Stimulated activated CD4-positive, alpha-beta T cell treated with anti-CD3 and anti-CD28 coated beads, Interleukin-1b, Interleukin-23, amount 100 ng/mL, for 1 hour (primary cell): ENCODE results near the gene GPHN.

ENCODE experiments used
- DNase-seq, 2 donors: peaks; one replicate each; pipeline ENCODE4 v3.0.0-alpha.2; 2020; ENCODE audit warnings: low read depth in 2 of 2

The GPHN gene

DNA sequence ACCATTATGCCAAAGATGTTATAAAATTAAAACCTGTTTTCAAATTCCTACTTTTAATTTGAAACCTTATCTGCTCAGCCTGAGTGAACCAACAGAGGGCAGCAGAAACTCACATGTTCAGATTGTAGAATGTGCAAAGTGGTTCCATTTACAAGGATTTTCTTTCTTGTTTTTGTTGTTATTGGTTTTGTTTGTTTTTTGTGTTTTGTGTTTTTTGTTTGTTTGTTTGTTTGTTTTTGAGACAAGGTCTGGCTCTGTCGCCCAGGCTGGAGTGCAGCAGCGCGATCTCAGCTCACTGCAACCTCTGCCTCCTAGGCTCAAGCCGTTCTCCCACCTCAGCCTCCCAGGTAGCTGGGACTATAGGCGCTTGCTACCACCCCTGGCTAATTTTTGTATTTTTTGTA is 658.5 kb downstream of the GPHN start:
- DNase-seq: peak in 1 of 2 donors; percentile 9

DNA sequence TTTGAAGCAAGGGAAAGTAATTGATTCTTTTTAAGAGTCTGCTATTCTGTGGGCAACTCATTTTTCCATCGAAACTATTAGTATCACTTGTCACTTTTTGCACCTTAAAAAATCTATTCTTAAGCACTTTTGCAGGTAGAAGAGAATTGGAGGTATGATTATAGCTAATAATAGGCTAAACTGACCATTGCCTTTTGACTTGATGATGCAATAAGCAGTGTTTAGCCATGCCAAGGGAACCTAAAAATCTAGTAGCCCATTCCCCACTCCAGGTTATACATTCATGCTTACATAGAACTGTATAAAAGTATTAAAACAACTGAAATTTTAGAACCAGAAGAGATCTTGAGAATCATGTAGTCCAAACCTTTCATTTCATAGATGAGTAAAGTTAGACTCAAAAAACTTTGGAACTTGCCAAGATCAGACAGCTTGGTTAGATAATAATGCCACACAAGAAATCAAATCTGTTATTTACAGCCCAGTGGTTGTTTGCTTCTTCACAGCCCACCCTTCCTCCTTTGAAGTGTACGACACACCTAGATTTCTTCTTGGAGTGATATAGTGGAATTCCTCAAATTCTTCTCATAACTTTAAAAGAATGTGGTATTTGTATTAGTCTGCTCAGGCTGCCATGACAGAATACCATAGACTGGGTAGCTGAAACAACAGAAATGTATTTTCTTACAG is 659.6 kb downstream of the GPHN start:
- no peak for DNase-seq

DNA sequence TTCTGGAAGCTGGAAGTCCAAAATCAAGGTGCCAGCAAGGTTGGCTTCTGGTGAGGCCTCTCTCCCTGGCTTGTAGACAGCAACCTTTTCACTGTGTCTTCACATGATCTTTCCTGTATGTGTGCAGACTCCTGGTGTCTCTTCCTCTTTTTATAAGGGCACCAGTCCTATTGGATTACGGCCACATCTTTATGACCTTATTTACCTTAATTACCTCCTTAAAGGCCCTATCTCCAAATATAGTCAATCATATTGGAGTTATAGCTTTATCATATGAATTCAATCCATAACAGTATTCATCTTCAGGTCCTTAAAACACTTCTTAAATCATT is 660.1 kb downstream of the GPHN start:
- DNase-seq: no peak

DNA sequence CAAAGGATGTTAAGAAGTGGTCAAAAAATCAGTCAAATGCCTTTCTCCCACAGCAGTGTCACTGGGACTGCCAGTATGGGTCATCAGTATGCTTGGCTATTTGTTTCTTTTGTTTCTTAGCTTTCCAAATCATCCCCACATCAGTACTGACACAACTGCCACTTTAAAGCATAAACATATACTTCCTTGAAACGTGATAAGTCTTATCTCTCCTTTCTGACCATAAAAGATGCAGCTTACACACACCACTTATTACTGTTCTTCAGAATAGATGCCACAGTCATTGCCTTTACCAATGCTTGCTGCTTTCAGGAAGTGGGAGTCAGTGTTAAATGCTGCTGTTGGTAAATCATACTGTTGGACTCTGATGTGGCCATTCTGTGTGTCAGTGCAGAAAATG is 662.7 kb downstream of the GPHN start:
- no peak for DNase-seq

DNA sequence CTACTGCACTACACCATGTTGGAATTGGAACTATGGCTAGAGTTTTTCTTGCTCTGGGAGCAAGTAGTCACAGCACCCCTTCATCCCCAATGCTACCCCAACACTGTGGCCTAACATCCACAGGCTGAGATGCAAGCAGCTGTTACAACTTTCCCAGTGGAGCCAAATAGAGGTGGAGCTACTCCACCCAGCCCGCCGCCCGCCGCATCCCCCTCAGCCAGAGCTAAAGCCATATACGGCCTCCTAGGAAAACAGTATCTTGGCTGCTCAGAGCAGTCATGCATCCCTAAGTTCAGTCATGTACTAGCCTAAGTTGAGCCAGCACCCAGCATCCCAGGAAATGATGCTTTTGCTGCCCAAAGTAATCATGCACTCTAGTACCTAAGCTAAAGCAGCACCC is 664.1 kb downstream of the GPHN start:
- DNase-seq: no peak

DNA sequence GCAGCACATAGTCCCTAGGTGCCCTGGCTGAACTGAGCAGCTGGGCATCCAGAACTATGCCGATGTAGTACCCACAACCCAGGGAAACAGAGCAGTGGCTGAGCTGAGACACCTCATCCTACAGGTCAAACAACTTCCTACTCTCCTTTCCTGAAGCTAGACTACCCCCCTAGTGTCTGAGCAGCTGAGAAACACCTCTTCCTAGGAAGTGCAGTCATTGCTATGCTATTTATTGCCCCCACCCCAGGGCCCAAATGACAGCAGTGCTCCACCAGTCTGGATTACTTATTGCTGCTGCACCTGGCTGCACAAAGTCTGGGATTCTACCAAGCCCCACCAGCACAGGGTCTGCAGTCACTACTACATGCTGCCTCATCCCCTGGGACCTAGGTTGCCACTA is 664.6 kb downstream of the GPHN start:
- no peak for DNase-seq

DNA sequence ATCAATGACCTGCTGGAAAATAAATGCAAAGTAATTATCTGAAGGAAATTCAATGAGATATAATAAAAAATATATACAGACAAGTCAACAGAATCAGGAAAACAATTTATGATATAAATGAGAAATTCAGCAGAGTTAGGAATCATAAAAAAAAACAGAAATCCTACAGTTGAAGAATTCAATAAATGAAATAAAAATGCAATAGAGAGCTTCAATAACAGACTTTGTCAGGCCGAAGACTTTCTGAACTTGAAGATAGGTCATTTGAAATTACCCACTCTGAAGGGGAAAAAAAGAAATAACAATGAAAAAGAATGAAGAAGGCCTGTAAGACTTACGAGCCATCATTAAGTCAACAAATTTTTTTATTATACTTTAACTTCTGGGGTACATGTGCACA is 665.8 kb downstream of the GPHN start:
- no peak for DNase-seq

DNA sequence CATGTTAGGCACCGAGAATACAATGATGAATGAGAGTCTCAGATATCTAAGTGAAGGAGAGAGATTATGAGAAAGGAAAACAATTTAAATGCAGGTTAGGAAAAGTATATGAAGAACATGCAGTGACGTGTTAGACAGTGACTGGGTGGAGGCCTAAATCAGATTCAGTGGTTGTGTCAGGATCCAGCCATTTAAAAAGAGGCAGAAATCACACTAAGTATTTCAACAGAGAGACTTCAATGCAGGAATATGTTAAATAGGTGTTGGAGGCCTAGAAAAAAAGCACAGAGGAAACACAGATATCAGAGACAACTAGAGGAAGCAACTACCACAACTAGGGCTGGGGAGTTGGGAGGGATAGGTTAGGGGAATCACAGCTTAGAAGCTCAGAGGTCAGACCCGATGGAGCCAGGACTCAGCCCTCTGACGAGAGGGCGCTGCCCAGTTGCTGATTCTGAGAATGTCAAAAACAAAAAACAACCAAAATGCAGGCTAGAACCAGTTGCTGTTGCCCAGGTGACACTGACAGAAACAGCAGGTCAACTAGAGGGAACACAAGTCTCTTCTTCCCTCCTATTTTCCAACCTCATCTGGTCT is 678.3 kb downstream of the GPHN start:
- DNase-seq: no peak

DNA sequence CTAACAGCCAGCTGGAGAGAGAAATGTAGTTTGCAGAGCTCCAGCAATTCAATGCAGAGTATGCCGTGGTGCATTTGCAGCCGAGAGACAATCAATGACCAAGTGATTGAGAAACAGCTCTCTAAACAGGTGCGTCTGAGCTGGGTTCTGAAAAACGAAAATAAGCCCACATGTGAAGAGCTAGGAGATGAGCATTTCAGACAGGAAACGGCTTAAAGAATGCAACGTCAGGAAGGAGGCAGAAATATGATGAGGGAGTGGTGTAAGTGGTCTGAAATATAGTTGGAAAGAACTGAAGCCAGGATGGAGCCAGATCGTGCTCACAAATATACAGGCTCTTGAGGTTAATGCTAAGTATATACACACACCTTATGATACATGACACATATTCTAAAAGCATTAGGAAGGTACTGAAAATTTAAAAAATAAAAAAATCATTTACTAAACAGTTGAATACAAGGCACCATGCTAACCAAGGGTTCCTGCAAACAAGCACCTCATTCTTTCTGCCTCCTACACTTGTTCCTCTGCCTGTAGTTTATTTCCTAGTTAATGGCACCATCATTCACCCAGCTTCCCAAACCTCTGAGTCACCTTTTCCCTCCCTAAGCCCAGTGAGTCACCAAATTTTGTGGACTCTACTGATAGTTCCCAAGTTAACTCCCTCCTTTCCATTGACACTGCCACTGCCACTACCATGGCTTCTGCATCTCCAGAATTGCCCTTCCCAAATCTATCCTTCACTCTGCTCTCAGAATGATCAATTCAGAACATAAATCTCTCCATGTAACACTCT is 679.0 kb downstream of the GPHN start:
- DNase-seq: no peak

DNA sequence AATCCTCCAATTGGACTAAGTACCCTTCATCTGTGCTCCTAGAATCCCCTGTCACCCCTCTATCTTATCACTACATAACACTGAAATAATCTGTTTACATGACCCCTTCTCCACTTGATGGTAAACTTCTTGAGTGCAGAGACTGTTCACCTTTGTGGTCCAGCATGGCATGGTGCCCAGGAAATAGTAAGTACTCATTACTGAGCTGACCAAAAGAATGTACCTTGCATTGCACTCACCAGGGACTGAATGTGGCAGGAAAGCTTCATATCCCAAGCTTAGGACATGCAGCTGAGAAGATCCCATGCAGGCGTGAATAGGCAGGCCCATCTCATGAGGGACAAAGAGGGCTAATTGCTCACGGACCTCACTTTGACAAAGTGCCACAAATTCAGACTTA is 679.9 kb downstream of the GPHN start:
- no peak for DNase-seq

DNA sequence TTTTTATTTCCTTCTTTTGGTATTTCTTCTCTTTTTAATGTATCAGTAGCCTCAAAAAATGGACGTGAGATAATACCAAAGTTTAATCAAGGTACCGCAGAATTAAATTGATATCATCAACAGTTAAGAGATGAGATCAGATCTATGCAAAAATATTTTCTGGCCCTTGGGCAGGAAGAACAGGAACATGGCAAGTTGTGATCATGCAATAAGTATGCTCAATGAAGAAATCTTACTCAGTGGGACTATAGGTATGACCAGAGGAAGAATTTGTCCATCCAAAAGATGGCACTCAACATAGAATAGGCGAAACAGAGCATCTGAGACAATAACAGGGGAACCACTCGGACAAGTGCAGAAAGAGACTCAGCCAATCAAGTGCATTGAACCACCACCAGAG is 680.4 kb downstream of the GPHN start:
- no peak for DNase-seq

DNA sequence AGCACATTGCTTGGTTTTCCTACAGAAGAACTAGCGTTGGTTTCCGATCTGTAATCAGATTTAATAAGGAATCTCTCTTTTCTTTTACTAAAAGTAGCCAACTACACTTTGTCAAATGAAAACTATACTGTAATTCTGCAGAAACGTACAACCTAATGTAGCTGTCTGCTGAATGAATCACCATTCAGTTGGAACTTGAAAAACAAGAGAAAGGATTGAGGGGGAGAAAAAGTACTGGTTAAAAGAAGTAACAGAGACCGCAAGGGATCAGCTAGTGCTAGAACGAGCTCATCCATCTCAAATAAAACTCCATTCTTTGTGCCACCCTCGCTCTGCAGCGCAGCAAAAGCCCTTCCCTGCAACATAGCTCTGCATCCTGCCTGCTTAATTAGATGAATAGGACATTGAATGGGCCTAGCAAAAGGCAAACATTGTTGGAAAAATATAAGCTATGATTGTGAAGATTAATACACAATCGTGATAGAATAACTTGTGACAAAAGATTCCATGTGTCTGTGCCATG is 683.9 kb downstream of the GPHN start:
- no peak for DNase-seq

DNA sequence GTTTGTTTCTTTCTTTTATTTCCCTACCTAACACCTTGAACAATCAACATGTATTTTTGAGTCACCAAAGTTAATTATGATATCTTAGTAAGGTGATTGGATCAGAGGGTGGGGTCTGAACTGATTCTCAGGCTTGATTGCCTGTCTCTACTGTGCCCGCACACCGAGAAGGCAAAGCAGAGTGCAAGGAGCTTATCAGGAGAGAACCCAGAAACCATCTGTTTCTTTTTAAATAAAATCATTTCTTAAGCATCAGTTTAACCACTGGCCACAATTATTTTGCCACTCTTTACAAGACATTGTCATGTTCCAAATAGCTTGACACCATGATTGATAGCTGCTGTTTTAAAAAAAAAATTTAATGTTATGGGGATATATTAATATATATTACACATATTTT is 684.4 kb downstream of the GPHN start:
- no peak for DNase-seq

DNA sequence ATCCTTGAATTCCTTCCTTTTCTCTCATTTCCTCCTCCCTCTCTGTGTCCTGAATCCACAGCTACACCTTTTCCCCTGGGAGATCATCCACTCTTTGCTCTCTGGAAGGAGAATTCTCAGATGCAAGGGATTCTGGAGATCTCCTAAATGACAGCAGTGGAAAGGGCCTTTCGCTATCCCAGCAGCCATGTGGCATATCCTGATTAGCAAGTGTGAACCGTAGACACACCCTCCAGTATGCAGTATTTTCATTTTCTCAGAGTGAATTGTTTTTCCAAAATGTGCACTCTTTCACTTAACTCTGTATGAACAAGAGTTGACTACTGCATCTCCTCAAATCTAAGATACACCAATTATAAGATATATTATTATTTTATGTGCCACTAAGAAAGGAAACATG is 687.3 kb downstream of the GPHN start:
- no peak for DNase-seq

DNA sequence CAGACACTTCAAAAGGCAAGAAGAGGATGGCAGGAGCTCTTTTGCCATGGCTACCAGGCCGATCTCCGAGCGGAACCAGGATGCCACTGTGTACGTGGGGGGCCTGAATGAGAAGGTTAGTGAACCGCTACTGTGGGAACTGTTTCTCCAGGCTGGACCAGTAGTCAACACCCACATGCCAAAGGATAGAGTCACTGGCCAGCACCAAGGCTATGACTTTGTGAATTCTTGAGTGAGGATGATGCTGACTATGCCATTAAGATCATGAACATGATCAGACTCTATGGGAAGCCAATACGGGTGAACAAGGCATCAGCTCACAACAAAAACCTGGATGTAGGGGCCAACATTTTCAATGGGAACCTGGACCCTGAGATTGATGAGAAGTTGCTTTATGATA is 691.1 kb downstream of the GPHN start:
- no peak for DNase-seq

DNA sequence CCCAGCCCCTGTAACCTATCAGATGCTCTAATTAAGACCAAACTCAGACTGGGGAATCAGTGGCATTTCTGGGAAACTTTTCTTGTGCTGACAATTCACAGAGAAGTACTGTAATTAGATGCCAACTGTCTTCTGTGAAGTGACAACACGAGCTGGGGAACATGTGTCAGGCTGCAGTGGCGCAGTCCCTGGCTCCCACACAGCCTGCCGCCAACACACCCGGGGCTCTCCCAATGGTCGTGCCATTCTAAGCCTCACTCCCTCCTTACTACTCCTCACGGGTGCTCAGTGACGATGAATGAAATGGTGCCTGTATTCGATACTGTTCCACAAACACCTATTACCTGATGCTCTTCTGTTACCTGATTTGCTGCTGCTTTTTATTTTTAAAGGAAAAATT is 699.9 kb downstream of the GPHN start:
- no peak for DNase-seq

DNA sequence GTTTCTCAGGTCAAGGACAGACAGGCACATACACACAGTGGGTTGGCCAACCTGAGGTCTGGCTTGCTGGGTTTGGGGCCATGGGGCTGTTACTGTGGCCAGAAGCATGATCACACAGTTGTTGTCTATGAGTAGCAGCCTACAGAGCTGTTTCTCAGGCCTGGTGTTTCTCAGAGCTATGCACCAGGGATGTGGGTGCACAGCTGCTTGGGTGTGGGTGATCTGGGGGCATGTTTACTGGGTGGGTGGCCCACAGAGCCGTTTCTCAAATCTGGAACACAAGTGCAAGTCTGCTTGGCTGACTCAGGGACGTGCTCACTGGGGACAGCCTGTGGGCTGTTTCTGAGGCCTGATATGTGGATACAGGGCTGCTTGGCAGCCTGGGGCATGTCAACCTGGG is 710.2 kb downstream of the GPHN start:
- DNase-seq: no peak

DNA sequence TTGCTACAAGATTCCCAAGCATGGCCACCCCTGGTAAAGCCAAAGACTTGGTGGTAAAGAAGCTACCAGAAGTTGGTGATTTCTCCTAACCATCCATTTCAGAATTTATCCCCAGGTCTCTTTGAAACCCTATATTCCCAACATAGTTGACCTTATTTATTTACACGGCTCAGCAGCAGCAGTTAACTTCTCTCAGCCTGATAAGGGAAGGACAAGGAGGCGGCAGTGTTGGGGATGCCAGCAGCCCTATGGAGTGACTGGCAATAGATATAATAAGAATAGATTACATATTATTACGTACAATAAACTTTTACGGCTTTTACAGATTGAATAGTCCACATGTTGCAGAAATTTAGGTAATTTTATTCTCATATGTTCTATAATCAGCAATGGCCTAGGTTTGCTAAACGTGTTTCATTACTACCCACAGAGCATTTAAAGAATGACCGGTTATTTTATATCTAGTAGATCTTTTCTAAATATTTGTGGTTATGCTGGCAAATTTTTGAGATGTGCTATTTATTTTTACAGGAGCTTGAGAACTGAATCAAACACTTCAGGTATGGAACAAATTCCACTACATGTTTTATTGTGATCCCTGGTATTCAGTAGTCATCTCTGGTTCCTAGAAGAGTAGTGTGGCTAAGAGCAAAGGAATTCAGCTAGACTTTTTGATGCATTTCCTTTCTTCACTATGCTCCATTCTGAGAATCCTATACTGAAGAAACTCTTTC is 713.5 kb downstream of the GPHN start:
- DNase-seq: no peak

DNA sequence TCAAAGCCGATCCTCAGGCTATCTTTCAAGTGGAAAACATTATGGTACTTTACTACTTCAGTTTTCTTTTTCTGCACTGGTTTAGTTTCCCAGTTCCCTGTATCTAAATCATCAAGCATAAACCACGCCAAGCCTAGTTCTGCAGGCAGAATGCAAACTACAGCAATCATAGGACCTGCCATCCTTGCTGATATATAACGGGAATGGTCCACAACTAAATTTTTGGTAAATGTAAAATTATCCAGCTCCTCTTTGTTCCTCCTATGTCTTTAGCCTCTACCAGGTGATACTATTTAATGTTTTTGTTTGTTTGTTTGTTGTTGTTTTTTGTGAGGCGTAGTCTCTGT is 714.0 kb downstream of the GPHN start:
- no peak for DNase-seq

DNA sequence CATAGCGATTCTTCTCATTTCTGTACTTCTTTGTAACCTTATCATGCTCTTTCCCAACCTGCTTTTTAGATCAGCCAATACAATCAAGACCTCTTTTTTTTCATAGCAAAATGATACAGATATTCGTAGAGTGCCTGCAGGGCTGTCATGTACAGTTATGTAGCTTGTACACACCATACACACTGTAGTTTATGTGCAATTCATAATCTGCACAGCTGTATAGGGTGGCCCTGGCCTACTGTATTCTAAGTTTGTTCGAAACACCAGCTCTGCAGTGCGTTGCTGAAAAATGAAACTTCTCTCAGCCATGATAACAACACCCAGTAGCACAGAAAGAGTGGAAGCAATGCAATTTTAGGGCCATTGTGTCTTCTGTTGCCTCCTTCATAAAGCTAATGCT is 717.6 kb downstream of the GPHN start:
- no peak for DNase-seq

DNA sequence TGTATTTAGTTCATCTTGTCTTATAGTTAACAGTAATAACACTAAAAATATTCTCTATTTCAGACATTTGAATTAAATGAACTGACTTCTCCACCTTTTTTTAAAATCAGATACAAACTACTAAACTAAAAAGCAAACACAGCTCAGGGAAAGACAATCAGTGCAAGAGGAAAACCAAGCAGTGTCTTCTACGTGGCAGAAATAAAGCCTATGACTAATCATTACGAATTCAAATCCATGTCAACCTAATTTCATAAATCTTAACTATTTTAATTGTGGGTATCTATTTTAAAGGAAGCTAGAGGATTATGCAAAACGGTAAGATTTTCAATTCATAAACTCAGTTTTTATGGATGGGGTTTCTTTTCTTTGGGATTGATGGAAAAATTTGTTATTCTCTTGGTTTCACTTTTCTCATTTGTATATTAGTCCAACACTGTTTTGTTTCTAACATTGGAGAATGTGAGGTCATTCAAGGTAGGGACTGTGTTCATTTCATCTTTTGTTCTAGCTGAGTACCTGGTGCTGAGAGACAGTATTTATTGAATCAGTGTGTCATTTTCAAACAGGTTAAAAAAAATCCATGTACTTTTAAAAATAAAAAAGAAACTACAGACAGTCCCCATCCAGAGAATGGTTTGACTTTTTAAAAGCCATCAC is 720.5 kb downstream of the GPHN start:
- no peak for DNase-seq
